HCT116 (cell line): ENCODE measurements around the gene SH3GL1. TPM values are rescaled to one million over a fixed set of nuclear protein-coding genes. Genes with fewer than 3 reads are reported as not detected.

Source experiments
- ATAC-seq: fragments of 200-7000 bp; cut with Tn5 transposase; 2 replicates; pipeline ENCODE4 v1.9.1; 2020; ENCODE audit warnings: mild to moderate bottlenecking, moderate library complexity
- BruUV-seq: library from RNA; stranded (reverse); fragments of 400-500 nt; replicated peaks from 2 replicates; lab custom pipeline; 2021; lab: Mats Ljungman, UMichigan
- CTCF ChIA-PET: fragments of 300-600 bp; sonication (Branson Sonifier 250); formaldehyde crosslinking; loops from one replicate; lab custom pipeline; 2021; ENCODE audit warnings: antibody characterized with exemption; lab: Charles Lee
- POLR2A ChIA-PET: fragments of 300-600, 350-600 bp; sonication (Branson Sonifier 250); formaldehyde crosslinking; loops from one replicate; lab custom pipeline; 2021; ENCODE audit warnings: antibody characterized with exemption; lab: Charles Lee
- RAD21 ChIA-PET, 2 experiments: fragments of 300-600 bp; sonication (Branson Sonifier 250); formaldehyde crosslinking; loops; one replicate each; lab custom pipeline; 2023; ENCODE audit warnings: low total read pairs in 2 of 2; ENCODE audit not compliant: uncharacterized antibody in 2 of 2, unreplicated experiment in 2 of 2, low non-redundant PET in 1 of 2; lab: Charles Lee
- DNase-seq: peaks from one replicate; pipeline ENCODE4 v3.0.0-alpha.2; 2010; ENCODE audit warnings: low read depth, low spot score
- H2AFZ ChIP-seq: fragments of 200-600 bp; shearing (Covaris generic), sonication (generic); 2 replicates; pipeline ENCODE4 v1.6.1; 2017; ENCODE audit warnings: low read depth, mixed run types, mixed read lengths, antibody characterized with exemption, low read length; ENCODE audit not compliant: poor library complexity, severe bottlenecking
- H3K27ac ChIP-seq: 2 replicates; pipeline ENCODE4 v1.5.1; 2012; ENCODE audit warnings: low read depth, low read length
- H3K27me3 ChIP-seq: fragments of 200-600 bp; sonication (generic); 2 replicates; pipeline ENCODE4 v1.6.1; 2016; ENCODE audit warnings: mixed run types, low read length, mixed read lengths; ENCODE audit not compliant: insufficient read depth
- H3K36me3 ChIP-seq, 2 experiments: fragments of 200-500 bp in 1 of 2; fragments of 200-600 bp in 1 of 2; sonication (Bioruptor generic) in 1 of 2; sonication (generic) in 1 of 2; 2 replicates each; pipeline versions ENCODE4 v1.5.1 to v1.6.1; 2014 to 2016; ENCODE audit warnings: low read length in 2 of 2, inconsistent platforms in 1 of 2, mixed read lengths in 1 of 2, mixed run types in 1 of 2; ENCODE audit not compliant: insufficient read depth in 2 of 2, control insufficient read depth in 1 of 2
- H3K4me1 ChIP-seq, 2 experiments: fragments of 200-600 bp in 1 of 2; sonication (generic) in 1 of 2; 2 replicates each; pipeline versions ENCODE4 v1.5.1 to v1.6.1; 2012 to 2017; ENCODE audit warnings: low read length in 2 of 2, inconsistent platforms in 1 of 2, mild to moderate bottlenecking in 1 of 2, mixed read lengths in 1 of 2, mixed run types in 1 of 2, moderate library complexity in 1 of 2; ENCODE audit not compliant: insufficient read depth in 2 of 2, control insufficient read depth in 1 of 2
- H3K4me2 ChIP-seq: fragments of 200-600 bp; sonication (generic); 2 replicates; pipeline ENCODE4 v1.6.1; 2017; ENCODE audit warnings: mixed run types, low read length, mixed read lengths
- H3K4me3 ChIP-seq, 2 experiments: fragments of 200-600 bp in 1 of 2; sonication (generic) in 1 of 2; replicated peaks in 1 of 2; 2 replicates each; pipeline ENCODE4 v1.5.1; 2011 to 2016; ENCODE audit warnings: low read length in 2 of 2, control low read depth in 1 of 2, low read depth in 1 of 2, mild to moderate bottlenecking in 1 of 2, mixed read lengths in 1 of 2, mixed run types in 1 of 2
- H3K79me2 ChIP-seq: fragments of 200-600 bp; sonication (generic); 2 replicates; pipeline ENCODE4 v1.6.1; 2017; ENCODE audit warnings: mild to moderate bottlenecking, mixed run types, low read length, moderate library complexity, mixed read lengths; ENCODE audit not compliant: insufficient read depth
- H3K9ac ChIP-seq: fragments of 200-600 bp; sonication (generic); 2 replicates; pipeline ENCODE4 v1.6.1; 2016; ENCODE audit warnings: low read length, mixed read lengths
- H3K9me2 ChIP-seq: fragments of 200-600 bp; sonication (generic), shearing (Covaris generic); 2 replicates; pipeline ENCODE4 v1.6.1; 2017; ENCODE audit warnings: mixed run types, mild to moderate bottlenecking, moderate library complexity; ENCODE audit not compliant: insufficient read depth
- H3K9me3 ChIP-seq, 2 experiments: fragments of 200-500 bp in 1 of 2; fragments of 200-600 bp in 1 of 2; sonication (Bioruptor generic) in 1 of 2; sonication (generic) in 1 of 2; 2 replicates each; pipeline ENCODE4 v1.6.1; 2014 to 2017; ENCODE audit warnings: low read length in 2 of 2, mixed read lengths in 2 of 2, inconsistent platforms in 1 of 2, low read depth in 1 of 2, mild to moderate bottlenecking in 1 of 2, mixed run types in 1 of 2, moderate library complexity in 1 of 2; ENCODE audit not compliant: control insufficient read depth in 1 of 2, insufficient read depth in 1 of 2
- H4K20me1 ChIP-seq: fragments of 200-600 bp; sonication (generic), shearing (Covaris generic); 2 replicates; pipeline ENCODE4 v1.6.1; 2017; ENCODE audit warnings: mixed run types, mild to moderate bottlenecking, moderate library complexity; ENCODE audit not compliant: insufficient read depth
- ATF3 ChIP-seq: IDR thresholded peaks from 2 replicates; pipeline ENCODE4 v1.6.1; 2012
- CEBPB ChIP-seq: IDR thresholded peaks from 2 replicates; pipeline ENCODE4 v1.6.1; 2012; ENCODE audit warnings: low read depth
- EGR1 ChIP-seq: IDR thresholded peaks from 2 replicates; pipeline ENCODE4 v1.6.1; 2012; ENCODE audit warnings: low read depth
- ELF1 ChIP-seq: IDR thresholded peaks from 2 replicates; pipeline ENCODE4 v1.6.1; 2012; ENCODE audit warnings: low read depth, borderline replicate concordance
- EZH2 ChIP-seq: fragments of 200-600 bp; sonication (generic); IDR thresholded peaks from 2 replicates; pipeline ENCODE4 v1.6.1; 2017; ENCODE audit warnings: antibody characterized with exemption, mixed run types
- EZH2phosphoT487 ChIP-seq: fragments of 200-600 bp; IDR thresholded peaks from 2 replicates; pipeline ENCODE4 v1.6.1; 2018; ENCODE audit warnings: antibody characterized with exemption, borderline replicate concordance
- FOSL1 ChIP-seq: IDR thresholded peaks from 2 replicates; pipeline ENCODE4 v1.6.1; 2012; ENCODE audit warnings: low read depth
- JUND ChIP-seq: IDR thresholded peaks from 2 replicates; pipeline ENCODE4 v1.6.1; 2012
- MAX ChIP-seq: IDR thresholded peaks from 2 replicates; pipeline ENCODE4 v1.6.1; 2012
- POLR2A ChIP-seq: IDR thresholded peaks from 2 replicates; pipeline ENCODE4 v1.7.0; 2011; ENCODE audit warnings: borderline replicate concordance; ENCODE audit not compliant: insufficient read depth, insufficient read length; ENCODE audit errors: extremely low read depth
- POLR2AphosphoS5 ChIP-seq: IDR thresholded peaks from 2 replicates; pipeline ENCODE4 v1.6.1; 2011; ENCODE audit warnings: mild to moderate bottlenecking, low read depth, low read length, moderate library complexity
- REST ChIP-seq: IDR thresholded peaks from 2 replicates; pipeline ENCODE4 v1.6.1; 2012; ENCODE audit warnings: low read depth
- SIN3A ChIP-seq: IDR thresholded peaks from 2 replicates; pipeline ENCODE4 v1.6.1; 2012; ENCODE audit warnings: low read depth
- TCF7L2 ChIP-seq: IDR thresholded peaks from 2 replicates; pipeline ENCODE4 v1.7.0; 2011; ENCODE audit warnings: borderline replicate concordance, inconsistent platforms; ENCODE audit not compliant: insufficient read depth, insufficient read length; ENCODE audit errors: extremely low read depth
- YY1 ChIP-seq: IDR thresholded peaks from 2 replicates; pipeline ENCODE4 v1.6.1; 2011; ENCODE audit warnings: low read length, low read depth, moderate library complexity, mild to moderate bottlenecking; ENCODE audit not compliant: insufficient replicate concordance; ENCODE audit errors: extremely low read depth
- ZNF274 ChIP-seq: fragments of 200-500 bp; sonication (Bioruptor generic); IDR thresholded peaks from 2 replicates; pipeline ENCODE4 v1.6.1; 2014; ENCODE audit warnings: mild to moderate bottlenecking, low read depth, low read length, inconsistent platforms
- intact Hi-C: fragments of 100-400 bp; cut with micrococcal nuclease; formaldehyde crosslinking; loops from 2 replicates; pipeline ENCODE4 v1.10.0; 2022
- total RNA-seq: library from RNA; stranded (reverse); gene quantifications from one replicate; pipeline ENCODE4 v1.2.1, GENCODE V29; 2021; ENCODE audit not compliant: unreplicated experiment
- TF ChIP-seq, protein P1 (sequence below), 3 experiments: fragments of 200-600 bp in 1 of 3; sonication (generic) in 1 of 3; IDR thresholded peaks in 2 of 3; conservative IDR thresholded peaks in 1 of 3; 2 replicates each; pipeline ENCODE4 v1.5.1; 2012 to 2017; ENCODE audit warnings: low read depth in 2 of 3, low read length in 2 of 3, antibody characterized with exemption in 1 of 3, borderline replicate concordance in 1 of 3, control low read depth in 1 of 3, mild to moderate bottlenecking in 1 of 3, mixed read lengths in 1 of 3, mixed run types in 1 of 3, moderate library complexity in 1 of 3; ENCODE audit not compliant: insufficient read depth in 1 of 3

SH3GL1 gene
- total RNA-seq, 1 experiment from 2014 or later = 86.0 TPM

DNA sequence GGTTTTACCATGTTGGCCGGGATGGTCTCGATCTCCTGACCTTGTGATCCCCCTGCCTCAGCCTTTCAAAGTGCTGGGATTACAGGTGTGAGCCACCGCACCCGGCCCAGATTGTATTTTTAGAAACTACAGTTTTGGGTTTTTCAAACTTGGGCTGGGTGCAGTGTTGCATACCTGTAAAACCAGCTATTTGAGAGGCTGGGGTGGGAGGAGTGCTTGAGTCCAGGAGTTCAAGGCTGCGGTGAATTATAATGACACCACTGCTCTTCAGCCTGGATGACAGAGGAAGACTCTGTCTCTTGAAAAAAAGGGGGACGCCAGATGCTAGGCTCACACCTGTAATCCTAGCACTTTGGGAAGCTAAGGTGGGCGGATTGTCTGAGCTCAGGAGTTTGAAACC is 6.3 kb upstream of the SH3GL1 start:
- Histone ChIP-seq H3K79me2 (peaks cover 91% of the 10 kb centered on the region), H3K4me2 (no peak overlapping the region), H2AFZ (no peak overlapping the region), H3K9ac (no peak overlapping the region), H3K4me1 (peaks cover 6 to 24% of the 10 kb centered on the region in 2 experiments), H3K36me3 (peaks cover 7 to 32% of the 10 kb centered on the region in 2 experiments), H3K4me3 (no peak overlapping the region), H3K9me2 (no peaks in the 10 kb centered on the region), H3K9me3 (no peaks in the 10 kb centered on the region), H3K27ac (no peak overlapping the region), H3K27me3 (no peaks in the 10 kb centered on the region), H4K20me1 (peaks cover 19% of the 10 kb centered on the region)
- ChIA-PET CTCF (no interaction called here), RAD21 (no interaction called here), POLR2A (no interaction called here)
- BruUV-seq = no TSS peak
- intact Hi-C loops = no loop called here
- no peak for ATAC-seq
- DNase-seq = no peak
- TF ChIP-seq REST (no peak), EZH2phosphoT487 (no peak), JUND (no peak), FOSL1 (no peak), POLR2AphosphoS5 (no peak), EGR1 (no peak), POLR2A (no peak), YY1 (no peak), ATF3 (no peak), ZNF274 (no peak), ELF1 (no peak), EZH2 (no peak), CEBPB (no peak), MAX (no peak), SIN3A (no peak), TCF7L2 (no peak)
- TF ChIP-seq, protein P1, sequence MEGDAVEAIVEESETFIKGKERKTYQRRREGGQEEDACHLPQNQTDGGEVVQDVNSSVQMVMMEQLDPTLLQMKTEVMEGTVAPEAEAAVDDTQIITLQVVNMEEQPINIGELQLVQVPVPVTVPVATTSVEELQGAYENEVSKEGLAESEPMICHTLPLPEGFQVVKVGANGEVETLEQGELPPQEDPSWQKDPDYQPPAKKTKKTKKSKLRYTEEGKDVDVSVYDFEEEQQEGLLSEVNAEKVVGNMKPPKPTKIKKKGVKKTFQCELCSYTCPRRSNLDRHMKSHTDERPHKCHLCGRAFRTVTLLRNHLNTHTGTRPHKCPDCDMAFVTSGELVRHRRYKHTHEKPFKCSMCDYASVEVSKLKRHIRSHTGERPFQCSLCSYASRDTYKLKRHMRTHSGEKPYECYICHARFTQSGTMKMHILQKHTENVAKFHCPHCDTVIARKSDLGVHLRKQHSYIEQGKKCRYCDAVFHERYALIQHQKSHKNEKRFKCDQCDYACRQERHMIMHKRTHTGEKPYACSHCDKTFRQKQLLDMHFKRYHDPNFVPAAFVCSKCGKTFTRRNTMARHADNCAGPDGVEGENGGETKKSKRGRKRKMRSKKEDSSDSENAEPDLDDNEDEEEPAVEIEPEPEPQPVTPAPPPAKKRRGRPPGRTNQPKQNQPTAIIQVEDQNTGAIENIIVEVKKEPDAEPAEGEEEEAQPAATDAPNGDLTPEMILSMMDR (IDR thresholded peaks at IDR 0.05 in 2 of 3, conservative IDR thresholded peaks at IDR 0.05 in 1 of 3; ENCODE audit: borderline replicate concordance in 1 of 3, insufficient read depth in 1 of 3, low read depth in 2 of 3, low read length in 2 of 3) = no peak
